NCI-H128 (cell line): Measurements from ENCODE around the gene PTPRO.
A peak's percentile ranks its signal among the peaks of the same experiment; 100 is the strongest.

ENCODE experiments used
- DNase-seq: peaks from one replicate; lab custom pipeline; 2025; ENCODE audit not compliant: unreplicated experiment; lab: John Stamatoyannopoulos, UW

The PTPRO gene

GRCh38 chr12:15550793-15551192, 228.5 kb downstream of the PTPRO start:
- DNase-seq: no peak

DNA sequence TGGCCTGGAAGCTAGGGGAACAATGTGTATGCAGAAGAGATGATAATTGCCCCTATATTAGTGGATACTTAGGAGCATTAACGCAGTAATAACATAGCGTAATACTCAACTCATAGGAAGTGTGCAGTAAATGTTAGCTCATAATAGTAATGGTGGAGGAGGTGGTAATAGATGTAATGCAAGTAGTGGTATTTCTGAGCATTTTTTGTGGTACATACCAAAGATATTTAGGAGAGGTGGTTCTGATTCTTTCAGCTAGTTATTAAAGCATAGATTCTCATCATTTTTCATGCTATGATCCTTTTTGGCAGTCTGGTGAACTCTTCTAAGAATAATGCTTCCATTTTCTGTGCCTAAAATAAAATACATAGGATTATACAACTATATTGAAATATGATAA, 233.1 kb downstream of the PTPRO start:
- DNase-seq: no peak

- no peak for DNase-seq
These were observed 234.2 kb downstream of the PTPRO start for GRCh38 chr12:15556411-15557102.

- no peak for DNase-seq
These were observed 236.7 kb downstream of the PTPRO start for GRCh38 chr12:15558915-15559528.

DNA sequence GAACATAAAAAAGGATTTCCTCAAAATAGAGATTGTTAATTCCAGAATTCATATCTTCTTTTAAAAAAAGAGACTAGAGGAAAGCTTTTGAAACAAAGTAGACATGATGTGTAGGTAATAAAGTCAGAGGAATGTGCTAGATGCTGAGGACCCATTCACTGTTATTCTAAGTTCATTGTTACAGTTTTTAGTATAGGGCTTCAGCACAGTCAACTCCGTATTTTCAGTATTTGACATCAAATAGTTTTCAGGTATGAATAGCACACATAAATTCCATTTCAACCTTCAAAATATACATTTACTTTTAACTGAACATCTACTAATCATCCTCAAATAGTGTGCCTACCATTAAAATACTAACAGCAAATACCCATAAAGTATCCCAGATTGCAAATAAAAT, 239.1 kb downstream of the PTPRO start:
- no peak for DNase-seq

DNA sequence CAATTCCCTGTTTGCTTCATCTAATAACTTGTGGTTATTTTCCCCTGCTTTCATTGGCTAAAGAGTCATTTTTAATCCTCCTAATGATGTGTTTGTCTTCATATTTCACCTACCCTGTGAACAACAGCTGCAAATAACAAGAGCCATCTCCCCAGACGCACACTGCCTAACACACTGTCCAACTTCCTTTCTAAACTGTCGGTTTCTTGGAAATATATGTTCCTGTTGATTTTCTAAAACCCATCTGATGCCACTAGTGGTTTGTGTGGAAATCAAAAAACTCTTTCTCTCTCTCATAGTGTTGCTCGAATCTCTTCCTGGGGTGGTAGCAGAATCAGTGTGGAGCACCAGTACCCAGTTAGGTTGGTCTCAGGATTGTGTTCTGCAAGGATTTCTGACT, 240.0 kb downstream of the PTPRO start:
- DNase-seq: no peak

DNA sequence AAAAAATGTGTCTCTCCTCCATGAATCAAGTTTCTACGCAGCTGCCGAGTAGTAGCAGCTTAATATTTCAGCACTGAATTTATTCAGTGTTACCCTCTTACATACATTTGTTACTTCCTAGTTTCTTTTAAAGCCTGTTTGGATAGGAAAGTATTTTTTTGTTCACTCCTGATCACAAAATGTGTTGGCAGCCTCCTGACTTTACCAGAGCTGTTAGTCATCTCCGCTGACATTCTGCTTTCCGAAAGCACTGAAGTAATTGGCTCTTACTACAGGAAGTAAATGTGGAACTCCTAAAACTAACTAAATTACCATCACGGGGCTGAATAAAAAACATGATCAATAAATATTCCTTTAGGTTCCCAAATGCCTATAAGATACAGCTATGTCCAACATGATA, 241.4 kb downstream of the PTPRO start:
- DNase-seq: no peak

GRCh38 chr12:15574353-15574752, 252.0 kb downstream of the PTPRO start:
- no peak for DNase-seq

DNA sequence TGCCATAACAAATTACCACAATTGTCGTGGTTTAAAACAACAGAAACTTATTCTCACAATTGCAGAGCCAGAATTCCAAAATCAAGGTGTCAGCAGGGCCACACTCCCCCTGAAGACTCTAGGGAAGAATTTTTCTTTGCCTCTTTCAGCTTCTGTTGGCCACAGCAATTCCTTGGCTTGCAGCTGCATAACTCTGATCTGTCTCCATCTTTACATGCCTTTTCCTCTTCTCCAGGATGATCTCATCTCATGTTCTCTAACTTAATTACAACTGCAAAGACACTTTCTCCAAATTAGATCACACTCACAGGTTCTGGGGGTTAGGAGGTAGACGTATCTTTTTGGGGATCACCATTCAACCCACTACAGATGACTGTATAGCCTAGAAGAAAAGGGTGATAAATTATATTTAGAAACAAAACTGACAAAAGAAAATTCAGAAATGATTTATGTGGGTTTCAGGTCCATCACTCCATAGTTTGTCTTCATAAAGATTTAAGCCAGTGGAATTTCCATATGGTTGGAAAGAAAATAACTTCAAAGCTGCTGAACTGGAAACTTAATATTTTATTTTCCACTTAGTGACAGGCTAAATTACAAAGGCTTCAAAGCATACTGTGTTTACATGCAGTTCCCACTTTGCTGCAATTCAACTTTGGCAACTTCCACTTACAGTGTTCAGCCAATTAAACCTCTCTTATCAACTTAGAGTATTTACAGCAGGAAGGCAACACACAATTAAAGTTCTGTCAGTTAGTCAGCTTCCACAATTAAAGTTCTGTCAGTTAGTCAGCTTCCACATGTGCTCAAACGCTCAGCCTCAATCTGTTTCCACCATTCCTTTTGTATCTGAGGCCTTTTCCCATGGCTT, 253.6 kb downstream of the PTPRO start:
- DNase-seq: no peak

GRCh38 chr12:15580431-15580830, 258.1 kb downstream of the PTPRO start:
- DNase-seq: no peak

DNA sequence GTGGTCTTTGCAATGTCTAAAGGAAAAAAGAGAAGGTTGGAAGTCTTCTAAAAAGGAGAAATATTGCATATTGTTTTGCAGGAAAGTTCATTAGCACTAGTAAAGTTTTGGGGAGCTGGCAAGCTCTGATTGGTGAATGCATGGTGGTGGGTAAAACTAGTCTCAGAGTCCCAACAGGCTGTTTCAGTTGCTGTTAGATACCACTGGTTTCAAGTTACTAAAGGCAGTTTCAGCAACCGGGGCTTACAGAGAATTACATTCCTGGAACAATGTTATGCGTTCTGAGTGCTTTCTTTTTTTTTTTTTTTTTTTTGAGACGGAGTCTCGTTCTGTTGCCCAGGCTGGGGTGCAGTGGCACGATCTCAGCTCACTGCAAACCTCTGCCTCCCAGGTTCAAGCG, 258.7 kb downstream of the PTPRO start:
- no peak for DNase-seq

DNA sequence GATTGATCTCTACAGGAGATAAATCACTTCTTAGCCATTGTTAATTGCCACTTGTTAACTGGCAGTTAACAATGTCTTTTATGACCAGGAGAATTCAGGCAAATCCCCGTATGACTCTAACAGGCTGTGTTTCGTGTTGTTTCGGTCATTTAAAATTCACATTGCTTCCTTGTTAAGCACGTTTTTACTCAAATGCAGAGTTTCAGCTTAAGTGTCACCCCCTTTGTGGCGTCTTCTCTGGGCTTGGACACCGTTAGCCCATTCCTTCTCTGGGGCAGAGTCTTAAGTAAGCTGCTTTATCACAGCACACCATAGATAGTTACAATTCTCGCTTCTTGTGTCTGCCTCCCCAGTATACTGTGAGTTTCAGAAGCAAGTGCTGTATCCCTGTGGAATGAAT, 261.5 kb downstream of the PTPRO start:
- no peak for DNase-seq

- no peak for DNase-seq
These were observed 262.2 kb downstream of the PTPRO start for GRCh38 chr12:15584366-15585041.

- DNase-seq: no peak
These were observed 267.2 kb downstream of the PTPRO start for GRCh38 chr12:15589328-15590032.

GRCh38 chr12:15590180-15590826, 268.0 kb downstream of the PTPRO start:
- peak; percentile 57 for DNase-seq

GRCh38 chr12:15591811-15592210, 269.5 kb downstream of the PTPRO start:
- no peak for DNase-seq

DNA sequence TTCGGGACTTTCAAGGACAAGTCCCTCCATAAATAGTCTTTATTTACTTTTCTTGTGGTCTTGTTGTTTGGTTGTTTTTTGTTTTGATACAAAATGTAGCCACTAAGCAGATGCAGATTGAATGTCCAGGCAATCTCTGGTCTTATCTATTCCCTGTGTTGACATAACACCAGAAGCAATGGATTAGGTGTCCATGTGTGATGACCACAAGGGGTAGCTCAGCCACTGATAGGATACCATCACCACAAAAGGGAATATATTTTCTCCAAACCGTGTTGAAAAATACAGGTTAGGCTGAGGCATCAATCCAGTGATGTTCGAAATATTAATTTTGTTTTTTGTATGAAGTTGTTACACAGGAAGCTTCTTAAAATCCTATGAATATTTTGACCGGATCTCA, 270.6 kb downstream of the PTPRO start:
- no peak for DNase-seq

- no peak for DNase-seq
These were observed 273.9 kb downstream of the PTPRO start for GRCh38 chr12:15596174-15596573.

- DNase-seq: no peak
These were observed 275.0 kb downstream of the PTPRO start for GRCh38 chr12:15597125-15597830.
